ACC112 (cell line): ENCODE data around the gene TM9SF3.

Source experiments
- H2AFZ ChIP-seq: fragments of 200-600 bp; sonication (generic); one replicate; pipeline ENCODE4 v1.6.0; 2017; ENCODE audit warnings: antibody characterized with exemption, low read length; ENCODE audit not compliant: unreplicated experiment
- H3K27ac ChIP-seq: fragments of 200-600 bp; sonication (generic); 2 replicates; pipeline ENCODE4 v1.5.1; 2014; ENCODE audit warnings: low read depth, mild to moderate bottlenecking, antibody characterized with exemption, low read length, moderate library complexity
- H3K27me3 ChIP-seq: fragments of 200-600 bp; sonication (generic); 2 replicates; pipeline ENCODE4 v1.6.1; 2014; ENCODE audit warnings: mild to moderate bottlenecking, antibody characterized with exemption, low read length, moderate library complexity, mixed read lengths; ENCODE audit not compliant: insufficient read depth
- H3K36me3 ChIP-seq: fragments of 200-600 bp; sonication (generic); 2 replicates; pipeline ENCODE4 v1.6.1; 2016; ENCODE audit warnings: mild to moderate bottlenecking, antibody characterized with exemption, low read length, moderate library complexity, mixed read lengths; ENCODE audit not compliant: insufficient read depth
- H3K4me1 ChIP-seq: fragments of 200-600 bp; sonication (generic); one replicate; pipeline ENCODE4 v1.6.1; 2016; ENCODE audit warnings: low read length, mixed read lengths; ENCODE audit not compliant: insufficient read depth, unreplicated experiment, control insufficient read depth
- H3K4me3 ChIP-seq: fragments of 200-600 bp; sonication (generic); 2 replicates; pipeline ENCODE4 v1.5.1; 2014; ENCODE audit warnings: mild to moderate bottlenecking, low read depth, low read length
- H3K79me2 ChIP-seq: fragments of 200-600 bp; sonication (generic); one replicate; pipeline ENCODE4 v1.6.0; 2016; ENCODE audit warnings: low read length; ENCODE audit not compliant: control insufficient read depth, unreplicated experiment, insufficient read depth

TM9SF3 gene

DNA sequence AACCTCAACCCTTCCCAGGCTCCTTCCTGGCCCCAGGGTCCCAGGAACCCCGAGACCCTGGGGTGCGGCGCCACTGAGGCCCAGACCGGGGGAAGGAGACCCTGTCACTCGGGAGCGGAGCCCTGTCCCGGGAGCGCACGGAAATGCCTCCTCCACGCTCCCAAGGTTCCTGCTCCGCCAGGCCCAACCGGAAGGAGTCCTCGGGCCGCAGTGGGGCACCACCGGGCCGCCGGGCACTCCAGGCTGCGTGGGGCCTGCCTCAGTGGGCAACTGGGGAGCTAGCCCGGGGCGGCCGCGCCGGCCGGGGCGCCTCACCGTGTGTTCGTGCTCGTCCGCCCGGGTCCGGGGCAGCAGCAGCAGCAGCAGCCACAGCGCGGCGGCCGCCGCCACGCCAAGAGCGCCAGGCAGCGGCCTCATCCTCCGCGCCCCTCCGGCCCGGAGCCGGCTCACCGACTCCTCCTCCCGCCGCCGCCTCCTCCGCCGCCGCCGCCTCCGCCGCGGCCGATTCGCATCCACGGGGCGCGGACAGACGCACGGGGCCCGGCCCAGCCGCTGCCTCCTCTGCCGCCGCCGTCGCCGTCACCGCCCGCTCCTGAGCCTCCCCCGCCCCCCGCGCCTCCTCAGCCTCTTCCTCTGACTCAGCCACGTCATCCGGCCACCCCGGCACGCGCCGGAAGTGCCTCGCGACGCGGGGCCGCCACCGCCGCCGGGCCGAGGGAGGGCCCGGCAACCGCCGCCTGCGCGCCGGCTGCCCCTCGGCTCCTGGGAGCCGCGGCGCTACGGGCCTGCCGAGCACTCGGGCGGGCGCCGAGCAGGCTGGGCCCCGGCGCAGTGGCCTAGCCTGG lies at the start of gene TM9SF3:
Gene TM9SF3 (minus strand): TSS at position 594 of the 845 bp plus-strand sequence. CDS start 177 bp downstream, at position 417.
- Histone ChIP-seq H3K27me3 (no peaks in the 10 kb centered on the region), H3K4me3 (peak within 1 kb of the TSS; percentile 97), H3K79me2 (peaks cover 54% of the 10 kb centered on the region), H3K4me1 (peaks cover 34% of the 10 kb centered on the region), H3K27ac (peak within 1 kb of the TSS; percentile 96), H3K36me3 (no peaks in the 10 kb centered on the region), H2AFZ (peak within 1 kb of the TSS; percentile 96)

DNA sequence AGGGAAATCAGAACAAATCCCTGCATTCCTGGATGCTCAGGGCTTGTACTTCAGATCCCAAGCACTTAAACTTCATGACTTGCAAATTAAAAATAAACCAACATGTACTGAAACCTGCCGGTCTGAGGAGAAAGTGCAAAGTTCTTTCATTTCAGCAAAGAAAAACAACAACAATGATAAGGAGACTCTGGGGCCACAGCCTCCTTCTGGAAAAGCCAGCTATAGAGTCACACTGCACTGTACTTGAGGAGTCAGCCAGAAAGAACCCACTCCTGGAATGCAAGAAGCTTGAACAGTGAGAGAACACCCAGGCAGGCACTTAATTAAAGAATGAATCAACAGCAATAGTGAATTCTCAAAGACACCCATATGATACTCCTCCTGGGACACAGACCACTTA lies 49.7 kb upstream of the TM9SF3 start:
- Histone ChIP-seq H3K4me3 (no peak overlapping the region), H3K27ac (no peak overlapping the region), H2AFZ (no peak overlapping the region), H3K36me3 (no peaks in the 10 kb centered on the region), H3K79me2 (no peaks in the 10 kb centered on the region), H3K27me3 (peaks cover 7% of the 10 kb centered on the region; the same call in 1 of the 2 replicates), H3K4me1 (no peaks in the 10 kb centered on the region)

- Histone ChIP-seq H3K79me2 (no peaks in the 10 kb centered on the region), H2AFZ (no peak overlapping the region), H3K27me3 (peaks cover 4% of the 10 kb centered on the region; the same call in 1 of the 2 replicates), H3K4me1 (no peaks in the 10 kb centered on the region), H3K36me3 (no peaks in the 10 kb centered on the region), H3K4me3 (no peak overlapping the region), H3K27ac (no peak overlapping the region)
These were observed 46.3 kb upstream of the TM9SF3 start for GRCh38 chr10:96632974-96633710.

DNA sequence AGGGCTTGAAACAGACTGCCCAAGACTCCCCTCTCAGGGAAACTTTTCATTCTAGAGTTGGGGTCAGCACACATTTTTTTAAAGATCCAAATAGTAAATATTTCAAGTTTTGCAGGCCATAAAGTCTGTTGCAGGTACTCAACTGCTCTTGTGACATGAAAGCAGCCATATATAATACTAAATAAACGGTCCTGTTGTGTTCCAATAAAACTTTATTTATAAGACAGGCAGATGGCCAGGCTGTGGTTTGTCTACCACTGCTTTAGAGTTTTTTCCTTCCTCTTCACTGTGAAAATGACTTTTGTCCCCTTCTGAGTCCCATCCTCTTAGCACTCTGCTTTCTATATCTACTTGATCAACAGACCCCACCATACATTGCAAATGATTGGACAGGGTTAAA lies 40.5 kb upstream of the TM9SF3 start:
- Histone ChIP-seq H3K36me3 (no peaks in the 10 kb centered on the region), H3K4me3 (no peak overlapping the region), H2AFZ (no peak overlapping the region)

DNA sequence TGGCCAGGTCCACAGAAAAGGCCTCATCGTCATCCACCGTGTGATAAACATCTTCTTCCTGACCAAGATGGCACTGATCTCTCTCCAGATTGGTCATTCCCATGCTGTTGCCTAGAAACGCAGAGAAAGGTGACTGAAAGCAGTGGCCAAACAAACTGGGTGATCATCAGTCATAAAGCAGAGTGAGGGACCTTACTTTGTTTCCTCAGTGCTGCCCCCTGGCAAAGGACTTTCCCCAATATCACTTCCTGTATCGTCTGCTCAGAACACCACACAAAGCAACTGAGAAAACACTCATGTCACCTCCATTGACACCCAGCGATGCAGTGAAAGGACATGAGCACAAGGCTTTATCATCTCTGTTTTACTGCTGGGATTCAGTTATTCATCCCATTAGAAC lies 40.0 kb upstream of the TM9SF3 start:
- Histone ChIP-seq H3K27me3 (peaks cover 8% of the 10 kb centered on the region), H3K27ac (no peak overlapping the region), H3K36me3 (no peaks in the 10 kb centered on the region), H3K79me2 (no peaks in the 10 kb centered on the region), H3K4me3 (no peak overlapping the region), H2AFZ (no peak overlapping the region), H3K4me1 (no peaks in the 10 kb centered on the region)

More for the DNA sequence above, 40.5 kb upstream of the TM9SF3 start:
- H3K79me2 ChIP-seq, result no peaks in the 10 kb centered on the region
- H3K27ac ChIP-seq, result no peak overlapping the region
- H3K27me3 ChIP-seq, result peaks cover 8% of the 10 kb centered on the region
- no peaks in the 10 kb centered on the region for H3K4me1 ChIP-seq

- no peaks in the 10 kb centered on the region for H3K79me2 ChIP-seq
- H2AFZ ChIP-seq, result no peak overlapping the region
- no peak overlapping the region for H3K4me3 ChIP-seq
- H3K4me1 ChIP-seq, result no peaks in the 10 kb centered on the region
- H3K27ac ChIP-seq, result no peak overlapping the region
- H3K36me3 ChIP-seq, result no peaks in the 10 kb centered on the region
- peaks cover 8% of the 10 kb centered on the region for H3K27me3 ChIP-seq
These were observed 38.4 kb upstream of the TM9SF3 start for GRCh38 chr10:96625173-96625572.

DNA sequence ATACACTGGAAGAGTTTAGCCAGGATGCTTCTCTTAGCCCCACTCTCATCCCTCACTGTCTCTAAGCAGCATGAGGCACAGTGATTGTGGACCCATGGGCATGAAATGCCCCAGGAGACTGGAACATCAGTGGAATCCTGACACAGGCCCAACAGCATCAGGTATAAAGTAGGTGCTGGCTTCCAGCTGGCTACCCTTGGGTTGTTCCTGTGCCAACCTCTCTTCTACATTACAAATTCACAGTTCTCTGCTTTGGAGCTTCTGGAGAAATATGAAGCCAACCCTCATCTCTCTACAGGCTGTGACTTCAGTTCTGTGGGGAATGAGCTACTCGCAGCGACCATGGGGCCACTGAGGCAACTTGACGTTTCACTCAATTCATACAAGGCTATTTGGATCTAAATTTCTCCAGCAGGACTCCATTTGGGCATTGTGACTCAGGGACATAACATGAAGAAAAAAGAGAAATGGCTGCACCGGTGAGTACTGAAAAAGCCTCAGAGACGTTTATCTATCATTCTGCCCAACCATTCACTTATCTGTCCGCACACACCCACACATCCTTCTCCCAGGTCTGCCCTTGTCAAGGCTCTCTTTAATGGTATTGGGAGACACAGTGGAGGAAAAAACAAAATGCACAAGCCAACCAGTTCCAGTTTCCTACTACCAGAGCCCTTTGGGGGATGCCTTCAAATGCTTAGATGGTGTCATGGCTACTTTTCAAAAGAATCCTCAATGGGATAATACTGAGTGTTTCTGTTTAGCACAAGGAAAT lies 35.4 kb upstream of the TM9SF3 start:
- Histone ChIP-seq H3K4me1 (no peaks in the 10 kb centered on the region), H3K36me3 (no peaks in the 10 kb centered on the region)

GRCh38 chr10:96619796-96620773 lies 33.3 kb upstream of the TM9SF3 start:
- Histone ChIP-seq H3K79me2 (no peaks in the 10 kb centered on the region), H2AFZ (no peak overlapping the region), H3K4me3 (no peak overlapping the region), H3K27me3 (peaks cover 8% of the 10 kb centered on the region; the same call in 1 of the 2 replicates), H3K36me3 (no peaks in the 10 kb centered on the region), H3K4me1 (no peaks in the 10 kb centered on the region), H3K27ac (no peak overlapping the region)

More for the DNA sequence above, 35.4 kb upstream of the TM9SF3 start:
- peaks cover 8% of the 10 kb centered on the region; the same call in 1 of the 2 replicates for H3K27me3 ChIP-seq
- no peak overlapping the region for H3K4me3 ChIP-seq
- H2AFZ ChIP-seq, result no peak overlapping the region
- no peaks in the 10 kb centered on the region for H3K79me2 ChIP-seq
- H3K27ac ChIP-seq, result no peak overlapping the region

DNA sequence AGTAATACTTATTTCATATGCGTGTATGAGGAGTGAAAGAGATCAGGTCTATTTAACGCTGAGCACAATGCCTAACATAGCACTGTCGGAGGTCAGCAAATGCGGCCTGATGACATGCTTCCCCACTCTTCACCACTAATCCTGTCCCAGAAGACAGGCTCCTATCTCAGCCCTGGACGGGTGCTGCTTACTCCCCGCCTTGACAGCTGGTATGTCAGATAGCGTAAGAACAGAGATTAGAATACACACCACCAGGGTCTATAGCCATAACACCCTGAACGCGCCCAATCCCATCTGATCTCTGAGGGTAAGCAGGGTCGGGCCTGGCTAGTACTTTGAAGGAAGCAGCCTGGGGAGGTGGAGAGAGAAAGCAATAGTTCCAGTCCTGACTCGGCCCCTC lies 32.3 kb upstream of the TM9SF3 start:
- no peaks in the 10 kb centered on the region for H3K36me3 ChIP-seq
- H3K79me2 ChIP-seq, result no peaks in the 10 kb centered on the region
- H3K27me3 ChIP-seq, result peaks cover 8% of the 10 kb centered on the region; the same call in 1 of the 2 replicates
- H3K4me3 ChIP-seq, result no peak overlapping the region
- H3K27ac ChIP-seq, result no peak overlapping the region
- H2AFZ ChIP-seq, result no peak overlapping the region
- peaks cover 9% of the 10 kb centered on the region for H3K4me1 ChIP-seq
